ENCODE results near the gene MATR3. TPM values are rescaled to one million over a fixed set of nuclear protein-coding genes. Genes with fewer than 3 reads are reported as not detected.

Gene MATR3
- total and polyA plus RNA-seq, 9 donors = 174 to 297 (median 222) TPM

DNA sequence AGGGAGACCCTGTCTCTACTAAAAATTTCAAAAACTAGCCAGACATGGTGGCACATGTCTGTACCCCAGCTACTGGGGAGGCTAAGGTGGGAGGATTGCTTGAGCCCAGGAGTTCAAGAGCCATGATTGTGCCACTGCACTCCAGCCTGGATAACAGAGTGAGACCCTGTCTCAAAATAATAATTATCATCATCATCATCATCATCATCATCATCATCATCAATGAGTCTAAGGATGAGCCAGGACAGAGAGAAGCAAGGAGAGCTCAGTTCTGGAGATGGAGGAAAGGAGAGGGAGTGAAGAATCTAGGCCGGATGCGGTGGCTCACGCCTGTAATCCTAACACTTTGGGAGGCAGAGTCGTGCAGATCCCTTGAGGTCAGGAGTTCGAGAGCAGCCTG, 36.7 kb upstream of the MATR3 start:
- TF ChIP-seq, protein P1, sequence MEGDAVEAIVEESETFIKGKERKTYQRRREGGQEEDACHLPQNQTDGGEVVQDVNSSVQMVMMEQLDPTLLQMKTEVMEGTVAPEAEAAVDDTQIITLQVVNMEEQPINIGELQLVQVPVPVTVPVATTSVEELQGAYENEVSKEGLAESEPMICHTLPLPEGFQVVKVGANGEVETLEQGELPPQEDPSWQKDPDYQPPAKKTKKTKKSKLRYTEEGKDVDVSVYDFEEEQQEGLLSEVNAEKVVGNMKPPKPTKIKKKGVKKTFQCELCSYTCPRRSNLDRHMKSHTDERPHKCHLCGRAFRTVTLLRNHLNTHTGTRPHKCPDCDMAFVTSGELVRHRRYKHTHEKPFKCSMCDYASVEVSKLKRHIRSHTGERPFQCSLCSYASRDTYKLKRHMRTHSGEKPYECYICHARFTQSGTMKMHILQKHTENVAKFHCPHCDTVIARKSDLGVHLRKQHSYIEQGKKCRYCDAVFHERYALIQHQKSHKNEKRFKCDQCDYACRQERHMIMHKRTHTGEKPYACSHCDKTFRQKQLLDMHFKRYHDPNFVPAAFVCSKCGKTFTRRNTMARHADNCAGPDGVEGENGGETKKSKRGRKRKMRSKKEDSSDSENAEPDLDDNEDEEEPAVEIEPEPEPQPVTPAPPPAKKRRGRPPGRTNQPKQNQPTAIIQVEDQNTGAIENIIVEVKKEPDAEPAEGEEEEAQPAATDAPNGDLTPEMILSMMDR (IDR thresholded peaks at IDR 0.05) = no peak
- TF ChIP-seq EP300 (IDR thresholded peaks at IDR 0.05) = no peak
- TF ChIP-seq POLR2A (IDR thresholded peaks at IDR 0.05) = no peak
- WGBS, 3 donors = 89 to 94% (median 94%) methylated on average over 5 of the region's 5 CpGs
- Histone ChIP-seq H3K36me3 (no peaks in the 10 kb centered on the region), H3K27ac (no peak overlapping the region), H3K4me1 (ENCODE audit: insufficient read depth) (no peaks in the 10 kb centered on the region), H3K4me3 (no peak overlapping the region), H3K9me3 (no peaks in the 10 kb centered on the region), H3K27me3 (no peaks in the 10 kb centered on the region)
- DNase-seq = no peak
- intact Hi-C loops (cut with DNase I) = loop anchor here in 1 of 4 donors (10.0 kb wide), 1 partner anchor 672 kb away; no protein-coding TSS in a partner anchor

DNA sequence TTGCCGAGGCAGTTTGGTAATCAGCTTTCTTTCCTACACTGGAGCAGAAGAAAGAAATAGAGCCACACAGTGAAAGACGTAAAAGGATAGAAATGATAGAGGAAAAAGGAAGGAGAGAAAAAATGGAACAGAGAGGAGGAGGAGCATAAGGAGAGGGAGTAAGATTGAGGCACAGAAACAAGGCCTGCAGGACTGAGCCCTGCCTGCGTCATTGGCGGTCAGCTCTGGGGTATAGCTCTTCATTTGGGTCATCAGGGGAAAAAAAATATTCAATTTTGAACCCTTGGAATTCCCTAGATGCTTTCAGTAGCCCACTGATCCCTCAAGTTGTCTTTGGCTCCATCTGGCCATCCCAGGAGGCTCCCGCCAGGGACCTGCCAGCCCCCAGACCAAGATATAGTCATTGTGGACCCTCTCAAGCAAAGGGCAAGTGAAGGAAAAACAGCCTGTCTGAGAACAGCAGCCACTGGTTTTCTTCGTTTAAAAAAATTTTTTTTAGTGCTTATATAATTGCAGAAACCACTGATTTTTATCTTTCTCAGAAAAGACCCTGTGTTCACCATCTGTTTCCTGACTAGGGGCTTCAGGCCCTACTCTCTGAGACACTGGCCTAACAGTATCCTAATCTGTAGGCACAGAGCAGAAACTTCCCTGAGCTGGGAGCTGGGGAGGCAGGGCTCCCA, 31.3 kb upstream of the MATR3 start:
- intact Hi-C loops (cut with DNase I) = loop anchor here in 3 of 4 donors (5.0 to 10.0 kb wide), 4 partner anchors 170 to 797 kb away; partner anchors contain the start of gene EGR1 (in 1 of the 3)
- Histone ChIP-seq H3K9me3 (no peaks in the 10 kb centered on the region), H3K27ac (peak overlapping the region; percentile 36 to 63), H3K36me3 (no peaks in the 10 kb centered on the region), H3K27me3 (no peaks in the 10 kb centered on the region), H3K4me1 (ENCODE audit: insufficient read depth) (no peaks in the 10 kb centered on the region), H3K4me3 (no peak overlapping the region)
- 73 to 74% (median 73%) methylated on average over 6 of the region's 6 CpGs for WGBS, 3 donors
- no peak for DNase-seq
- TF ChIP-seq, protein P1 (IDR thresholded peaks at IDR 0.05) = no peak
- TF ChIP-seq POLR2A (IDR thresholded peaks at IDR 0.05) (no peak), EP300 (IDR thresholded peaks at IDR 0.05) (no peak)

DNA sequence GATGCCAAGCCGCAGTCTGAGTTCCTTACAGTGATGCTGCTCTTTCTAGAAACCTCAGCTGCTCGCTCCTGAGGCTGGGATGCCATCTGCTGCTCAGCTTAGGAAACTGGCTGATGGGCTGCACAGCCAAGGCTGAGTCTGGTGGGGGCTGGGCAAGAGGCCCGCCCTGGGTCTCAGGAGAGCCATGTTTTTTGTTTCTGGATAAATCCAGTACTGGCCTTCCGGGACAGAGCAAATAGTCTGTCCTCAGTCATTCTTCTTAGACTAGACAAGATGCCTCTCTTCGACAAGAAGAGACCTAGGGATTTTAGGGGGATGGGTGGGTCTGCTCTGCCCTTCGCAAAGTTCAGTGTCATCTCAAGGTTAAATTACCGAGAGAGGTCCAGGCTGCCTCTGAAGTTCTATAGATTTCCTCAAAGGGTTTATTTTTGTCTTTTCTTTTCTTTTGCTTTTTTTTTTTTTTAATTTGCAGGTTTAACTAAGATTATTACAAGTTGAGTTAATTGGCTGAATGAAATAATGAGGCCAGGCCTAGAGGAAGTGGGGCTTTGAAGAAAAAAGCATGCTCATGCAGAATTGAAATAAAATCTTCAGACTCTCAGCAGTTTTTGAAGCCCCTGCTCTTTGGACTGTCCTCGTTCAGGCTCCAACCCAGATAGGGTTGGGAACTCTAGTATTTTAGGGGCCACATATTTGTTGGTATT, 30.6 kb upstream of the MATR3 start:
- H3K27ac ChIP-seq = peak overlapping the region; percentile 36 to 63
- H3K4me3 ChIP-seq = no peak overlapping the region
- no peaks in the 10 kb centered on the region for H3K36me3 ChIP-seq
- H3K4me1 ChIP-seq (ENCODE audit: insufficient read depth) = no peaks in the 10 kb centered on the region
- intact Hi-C loops (cut with DNase I) = loop anchor here in 3 of 4 donors (5.0 to 10.0 kb wide), 4 partner anchors 171 to 798 kb away; partner anchors contain the start of gene EGR1 (in 1 of the 3)
- DNase-seq = peak; percentile 88 to 92 (median 90)
- no peaks in the 10 kb centered on the region for H3K9me3 ChIP-seq
- no peaks in the 10 kb centered on the region for H3K27me3 ChIP-seq
- WGBS, 3 donors = 26 to 31% (median 27%) methylated on average over 8 of the region's 8 CpGs
- TF ChIP-seq, protein P1 (IDR thresholded peaks at IDR 0.05) = peak; percentile 91 to 93 (median 93)
- peak; percentile 25 for TF ChIP-seq POLR2A (IDR thresholded peaks at IDR 0.05)
- no peak for TF ChIP-seq EP300 (IDR thresholded peaks at IDR 0.05)

DNA sequence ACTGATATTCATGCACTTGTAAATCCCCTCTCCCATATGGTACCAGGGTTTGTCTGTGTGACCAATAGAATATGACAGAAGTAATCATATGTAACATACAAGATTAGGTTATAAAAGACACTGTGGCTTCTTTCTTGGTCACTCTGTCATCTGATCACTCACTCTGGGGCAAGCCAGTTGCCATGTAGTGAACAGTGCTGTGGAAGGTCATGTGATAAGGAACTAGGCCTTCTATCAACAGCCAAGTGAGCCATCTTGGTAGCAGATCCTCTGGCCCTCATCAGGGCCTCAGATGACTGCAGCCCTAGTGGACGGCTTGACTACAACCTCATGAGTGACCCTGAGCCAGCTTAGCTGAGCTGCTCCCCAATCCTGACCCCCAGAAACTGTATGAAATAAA, 30.0 kb upstream of the MATR3 start:
- no peaks in the 10 kb centered on the region for H3K4me1 ChIP-seq (ENCODE audit: insufficient read depth)
- no peaks in the 10 kb centered on the region for H3K36me3 ChIP-seq
- H3K27me3 ChIP-seq = no peaks in the 10 kb centered on the region
- H3K27ac ChIP-seq = peak overlapping the region in 1 of 2 donors; percentile 63
- intact Hi-C loops (cut with DNase I) = loop anchor here in 3 of 4 donors (5.0 to 10.0 kb wide), 4 partner anchors 171 to 799 kb away; partner anchors contain the start of gene EGR1 (in 1 of the 3)
- 82 to 95% (median 94%) methylated on average over 1 of the region's 1 CpG for WGBS, 3 donors
- H3K9me3 ChIP-seq = no peaks in the 10 kb centered on the region
- no peak overlapping the region for H3K4me3 ChIP-seq
- no peak for DNase-seq
- no peak for TF ChIP-seq POLR2A (IDR thresholded peaks at IDR 0.05)
- TF ChIP-seq, protein P1 (IDR thresholded peaks at IDR 0.05) = no peak
- TF ChIP-seq EP300 (IDR thresholded peaks at IDR 0.05) = no peak
